IMR-90 (cell line): ENCODE measurements around the gene SGK1. TPM values are rescaled to one million over a fixed set of nuclear protein-coding genes. Genes with fewer than 3 reads are reported as not detected.

Experiments
- ATAC-seq: fragments of 200-7000 bp; cut with Tn5 transposase; 2 replicates; pipeline ENCODE4 v1.9.1; 2020; ENCODE audit warnings: low read depth, mild to moderate bottlenecking, moderate library complexity
- BruUV-seq: library from RNA; stranded (reverse); fragments of 400-500 nt; replicated peaks from 2 replicates; lab custom pipeline; 2021; lab: Mats Ljungman, UMichigan
- CTCF ChIA-PET: fragments of 300-600 bp; formaldehyde crosslinking; extraction: SDS; loops from one replicate; lab custom pipeline; 2021; ENCODE audit warnings: antibody characterized with exemption; lab: Yijun Ruan, JAX
- POLR2A ChIA-PET: fragments of 300-600 bp; sonication (Branson Sonifier 250); formaldehyde crosslinking; loops from one replicate; lab custom pipeline; 2022; ENCODE audit warnings: antibody characterized with exemption; ENCODE audit not compliant: unreplicated experiment; lab: Charles Lee
- DNase-seq: peaks from one replicate; pipeline ENCODE4 v3.0.0; 2013
- H2AFZ ChIP-seq: replicated peaks from 2 replicates; pipeline ENCODE3; 2013; ENCODE audit warnings: low read length, mild to moderate bottlenecking; ENCODE audit not compliant: poor library complexity
- H2AK5ac ChIP-seq: 2 replicates; pipeline ENCODE4 v1.6.1; 2013; ENCODE audit warnings: low read depth, low read length, inconsistent platforms
- H2AK9ac ChIP-seq: replicated peaks from 2 replicates; pipeline ENCODE3; 2013; ENCODE audit warnings: mild to moderate bottlenecking, low read depth, low read length, moderate library complexity; ENCODE audit not compliant: poor library complexity
- H2BK120ac ChIP-seq: 2 replicates; pipeline ENCODE4 v1.6.1; 2013; ENCODE audit warnings: low read depth, low read length, inconsistent platforms
- H2BK15ac ChIP-seq: 3 replicates; pipeline ENCODE4 v1.6.1; 2013; ENCODE audit warnings: low read depth, low read length, inconsistent platforms
- H2BK20ac ChIP-seq: 2 replicates; pipeline ENCODE4 v1.6.1; 2013; ENCODE audit warnings: low read depth, mild to moderate bottlenecking, inconsistent platforms, low read length, moderate library complexity
- H2BK5ac ChIP-seq: 2 replicates; pipeline ENCODE4 v1.6.1; 2013; ENCODE audit warnings: mild to moderate bottlenecking, low read depth, low read length, inconsistent platforms; ENCODE audit not compliant: poor library complexity, severe bottlenecking
- H3K14ac ChIP-seq: replicated peaks from 2 replicates; pipeline ENCODE4 v1.6.1; 2013; ENCODE audit warnings: low read depth, low read length, inconsistent platforms
- H3K18ac ChIP-seq: 2 replicates; pipeline ENCODE4 v1.6.1; 2013; ENCODE audit warnings: low read depth, low read length, control low read depth
- H3K23ac ChIP-seq: 2 replicates; pipeline ENCODE4 v1.6.1; 2013; ENCODE audit warnings: low read depth, low read length, inconsistent platforms
- H3K27ac ChIP-seq: 2 replicates; pipeline ENCODE4 v1.5.1; 2013; ENCODE audit warnings: mild to moderate bottlenecking, control low read depth, low read length; ENCODE audit not compliant: insufficient read depth
- H3K27me3 ChIP-seq: 2 replicates; pipeline ENCODE4 v1.6.1; 2013; ENCODE audit warnings: low read length; ENCODE audit not compliant: control insufficient read depth, insufficient read depth
- H3K36me3 ChIP-seq: 2 replicates; pipeline ENCODE4 v1.6.1; 2013; ENCODE audit warnings: low read length, mixed read lengths; ENCODE audit not compliant: control insufficient read depth, insufficient read depth
- H3K4ac ChIP-seq: 2 replicates; pipeline ENCODE4 v1.6.1; 2013; ENCODE audit warnings: low read depth, low read length, inconsistent platforms
- H3K4me1 ChIP-seq: 2 replicates; pipeline ENCODE4 v1.6.1; 2013; ENCODE audit warnings: low read length, mixed read lengths; ENCODE audit not compliant: control insufficient read depth, insufficient read depth
- H3K4me2 ChIP-seq: 2 replicates; pipeline ENCODE4 v1.6.1; 2013; ENCODE audit warnings: low read depth, mild to moderate bottlenecking, control low read depth, low read length, moderate library complexity
- H3K4me3 ChIP-seq: 2 replicates; pipeline ENCODE4 v1.5.1; 2013; ENCODE audit warnings: low read depth, mild to moderate bottlenecking, control low read depth, low read length, moderate library complexity; ENCODE audit not compliant: insufficient read depth
- H3K56ac ChIP-seq: 2 replicates; pipeline ENCODE4 v1.6.1; 2013; ENCODE audit warnings: low read length, inconsistent platforms; ENCODE audit not compliant: insufficient read depth; ENCODE audit errors: extremely low read depth
- H3K79me1 ChIP-seq, 2 experiments: 2 replicates each; pipeline ENCODE4 v1.6.1; 2013; ENCODE audit warnings: low read length in 2 of 2, inconsistent platforms in 1 of 2, low read depth in 1 of 2
- H3K9ac ChIP-seq: 2 replicates; pipeline ENCODE4 v1.6.1; 2013; ENCODE audit warnings: low read depth, low read length, control low read depth
- H3K9me1 ChIP-seq: 2 replicates; pipeline ENCODE4 v1.6.1; 2013; ENCODE audit warnings: low read length, inconsistent platforms; ENCODE audit not compliant: insufficient read depth
- H3K9me3 ChIP-seq: 2 replicates; pipeline ENCODE4 v1.6.1; 2013; ENCODE audit warnings: low read length; ENCODE audit not compliant: control insufficient read depth, insufficient read depth
- H4K20me1 ChIP-seq: 2 replicates; pipeline ENCODE4 v1.6.1; 2013; ENCODE audit warnings: low read length, inconsistent platforms; ENCODE audit not compliant: insufficient read depth
- H4K5ac ChIP-seq: 2 replicates; pipeline ENCODE4 v1.6.1; 2013; ENCODE audit warnings: mild to moderate bottlenecking, low read depth, low read length, control low read depth
- H4K8ac ChIP-seq, 2 experiments: 2 replicates each; pipeline ENCODE4 v1.6.1; 2013; ENCODE audit warnings: low read depth in 2 of 2, low read length in 2 of 2, control low read depth in 1 of 2, inconsistent platforms in 1 of 2
- H4K91ac ChIP-seq: 2 replicates; pipeline ENCODE4 v1.6.1; 2013; ENCODE audit warnings: low read depth, low read length, inconsistent platforms; ENCODE audit not compliant: insufficient read depth
- BHLHE40 ChIP-seq: fragments of 150-350 bp; IDR thresholded peaks from 2 replicates; pipeline ENCODE4 v1.6.1; 2016; ENCODE audit warnings: mild to moderate bottlenecking, low read depth, low read length
- CEBPB ChIP-seq: IDR thresholded peaks from 2 replicates; pipeline ENCODE4 v1.6.1; 2012; ENCODE audit warnings: low read depth, low read length, improper control_type of control experiment
- CHD1 ChIP-seq: IDR thresholded peaks from 2 replicates; pipeline ENCODE4 v1.6.1; 2012; ENCODE audit warnings: low read depth, low read length, improper control_type of control experiment
- CTCF ChIP-seq: conservative IDR thresholded peaks from 2 replicates; pipeline ENCODE4 v1.5.1; 2012; ENCODE audit warnings: mild to moderate bottlenecking, low read depth, low read length, improper control_type of control experiment
- FOS ChIP-seq: fragments of 150-350 bp; IDR thresholded peaks from 2 replicates; pipeline ENCODE4 v1.6.1; 2016; ENCODE audit warnings: low read depth, low read length
- MAFK ChIP-seq: IDR thresholded peaks from 2 replicates; pipeline ENCODE4 v1.6.1; 2012; ENCODE audit warnings: low read depth, low read length, improper control_type of control experiment
- MAZ ChIP-seq: IDR thresholded peaks from 2 replicates; pipeline ENCODE4 v1.6.1; 2012; ENCODE audit warnings: low read depth, mild to moderate bottlenecking, low read length, improper control_type of control experiment, moderate library complexity, borderline replicate concordance
- MXI1 ChIP-seq: IDR thresholded peaks from 2 replicates; pipeline ENCODE4 v1.6.1; 2012; ENCODE audit warnings: low read depth, mild to moderate bottlenecking, low read length, moderate library complexity, borderline replicate concordance
- NFE2L2 ChIP-seq: fragments of 150-350 bp; IDR thresholded peaks from 2 replicates; pipeline ENCODE4 v1.6.1; 2016; ENCODE audit warnings: low read depth, mild to moderate bottlenecking, low read length
- POLR2A ChIP-seq: IDR thresholded peaks from 2 replicates; pipeline ENCODE4 v1.6.1; 2012; ENCODE audit warnings: mild to moderate bottlenecking, low read depth, low read length
- RAD21 ChIP-seq: IDR thresholded peaks from 2 replicates; pipeline ENCODE4 v1.6.1; 2012; ENCODE audit warnings: low read length, improper control_type of control experiment
- RCOR1 ChIP-seq: IDR thresholded peaks from 2 replicates; pipeline ENCODE4 v1.6.1; 2012; ENCODE audit warnings: mild to moderate bottlenecking, low read length, improper control_type of control experiment; ENCODE audit not compliant: insufficient replicate concordance
- RFX5 ChIP-seq: IDR thresholded peaks from 2 replicates; pipeline ENCODE4 v1.8.0; 2012; ENCODE audit warnings: low read depth, mild to moderate bottlenecking, low read length, moderate library complexity
- SMC3 ChIP-seq: fragments of 150-350 bp; IDR thresholded peaks from 2 replicates; pipeline ENCODE4 v1.6.1; 2016; ENCODE audit warnings: low read depth, mild to moderate bottlenecking, antibody characterized with exemption, low read length, moderate library complexity
- WGBS, 2 experiments: methylation state at CpG; one replicate each; pipeline versions ENCODE4 v1.1.5 to v1.1.7; 2013; ENCODE audit warnings: missing lambda C conversion rate in 2 of 2; ENCODE audit not compliant: insufficient read length in 1 of 2; ENCODE audit errors: extremely low coverage in 2 of 2; 5-methylcytosine and 5-hydroxymethylcytosine counted together
- dilution Hi-C: fragments of 300-500 bp; cut with HindIII; formaldehyde crosslinking; loops from one replicate; pipeline ENCODE4 v1.14.3; 2018; ENCODE audit warnings: low sequenced_read_pairs; ENCODE audit not compliant: unreplicated experiment
- in situ Hi-C: fragments of 300-500 bp; cut with MboI; formaldehyde crosslinking; loops from 3 replicates; pipeline ENCODE4 v1.14.3; 2019; ENCODE audit warnings: low sequenced_read_pairs, inconsistent platforms, mixed read lengths
- intact Hi-C: fragments of 100-400 bp; cut with micrococcal nuclease; formaldehyde crosslinking; loops from 2 replicates; pipeline ENCODE4 v1.10.0; 2022
- polyA plus RNA-seq, 3 experiments: library from polyadenylated mRNA; depleted of rRNA; stranded (reverse); fragments of >200 nt; gene quantifications; 2 replicates each; pipeline ENCODE4 v1.2.3, GENCODE V29; 2012; ENCODE audit warnings: low replicate concordance in 1 of 3
- total RNA-seq: library from RNA; depleted of rRNA; stranded (reverse); fragments of >200 nt; gene quantifications from 2 replicates; pipeline ENCODE4 v1.2.3, GENCODE V29; 2012
- TF ChIP-seq, protein P1 (sequence below): fragments of 150-350 bp; IDR thresholded peaks from 2 replicates; pipeline ENCODE4 v1.6.1; 2016; ENCODE audit warnings: low read depth, mild to moderate bottlenecking, low read length, moderate library complexity, borderline replicate concordance
- TF ChIP-seq, protein P2 (sequence below): fragments of 150-350 bp; IDR thresholded peaks from 2 replicates; pipeline ENCODE4 v1.6.1; 2017; ENCODE audit warnings: mild to moderate bottlenecking, antibody characterized with exemption, low read length, low read depth

SGK1 gene
- total and polyA plus RNA-seq, 2 of the 4 experiments (the other 2 are of a cell fraction), result 121 to 255 TPM

- no CpG with 5 or more reads among the region's 2 CpGs for WGBS, 2 experiments
- CTCF ChIA-PET, result no interaction called here
These were observed 4.3 kb upstream of the SGK1 start for GRCh38 chr6:134322216-134322615.

More at GRCh38 chr6:134322216-134322615, 4.3 kb upstream of the SGK1 start:
- H3K23ac ChIP-seq, result no peak overlapping the region
- no peak overlapping the region for H3K14ac ChIP-seq
- H2BK5ac ChIP-seq, result no peak overlapping the region
- BruUV-seq, result no TSS peak
- H2AK9ac ChIP-seq, result no peak overlapping the region
- H3K4me2 ChIP-seq, result no peak overlapping the region
- no peak for ATAC-seq
- no peak overlapping the region for H3K27ac ChIP-seq
- no peak for DNase-seq
- H3K9ac ChIP-seq, result no peak overlapping the region
- peaks cover 5% of the 10 kb centered on the region for H3K9me3 ChIP-seq
- no peaks in the 10 kb centered on the region for H3K4me1 ChIP-seq
- no peaks in the 10 kb centered on the region for H3K27me3 ChIP-seq
- no peaks in the 10 kb centered on the region for H3K36me3 ChIP-seq
- H2AK5ac ChIP-seq, result no peak overlapping the region
- no peak overlapping the region for H4K5ac ChIP-seq
- TF ChIP-seq, protein P1, sequence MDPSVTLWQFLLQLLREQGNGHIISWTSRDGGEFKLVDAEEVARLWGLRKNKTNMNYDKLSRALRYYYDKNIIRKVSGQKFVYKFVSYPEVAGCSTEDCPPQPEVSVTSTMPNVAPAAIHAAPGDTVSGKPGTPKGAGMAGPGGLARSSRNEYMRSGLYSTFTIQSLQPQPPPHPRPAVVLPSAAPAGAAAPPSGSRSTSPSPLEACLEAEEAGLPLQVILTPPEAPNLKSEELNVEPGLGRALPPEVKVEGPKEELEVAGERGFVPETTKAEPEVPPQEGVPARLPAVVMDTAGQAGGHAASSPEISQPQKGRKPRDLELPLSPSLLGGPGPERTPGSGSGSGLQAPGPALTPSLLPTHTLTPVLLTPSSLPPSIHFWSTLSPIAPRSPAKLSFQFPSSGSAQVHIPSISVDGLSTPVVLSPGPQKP, result no peak
- no peak for TF ChIP-seq RAD21
- TF ChIP-seq MAZ, result no peak
- TF ChIP-seq CEBPB, result no peak
- TF ChIP-seq BHLHE40, result no peak
- no peak for TF ChIP-seq POLR2A
- TF ChIP-seq RCOR1, result no peak
- TF ChIP-seq, protein P2, sequence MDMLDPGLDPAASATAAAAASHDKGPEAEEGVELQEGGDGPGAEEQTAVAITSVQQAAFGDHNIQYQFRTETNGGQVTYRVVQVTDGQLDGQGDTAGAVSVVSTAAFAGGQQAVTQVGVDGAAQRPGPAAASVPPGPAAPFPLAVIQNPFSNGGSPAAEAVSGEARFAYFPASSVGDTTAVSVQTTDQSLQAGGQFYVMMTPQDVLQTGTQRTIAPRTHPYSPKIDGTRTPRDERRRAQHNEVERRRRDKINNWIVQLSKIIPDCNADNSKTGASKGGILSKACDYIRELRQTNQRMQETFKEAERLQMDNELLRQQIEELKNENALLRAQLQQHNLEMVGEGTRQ, result no peak
- TF ChIP-seq CHD1, result no peak
- TF ChIP-seq MAFK, result no peak
- no peak for TF ChIP-seq FOS
- no peak for TF ChIP-seq MXI1
- no peak for TF ChIP-seq SMC3
- no peak for TF ChIP-seq RFX5
- TF ChIP-seq CTCF, result no peak
- no peak for TF ChIP-seq NFE2L2
- no peak overlapping the region for H2BK120ac ChIP-seq
- H4K20me1 ChIP-seq, result no peaks in the 10 kb centered on the region
- H3K4ac ChIP-seq, result no peak overlapping the region
- H3K56ac ChIP-seq, result no peak overlapping the region
- dilution Hi-C loops, result no loop called here
- no peak overlapping the region for H4K91ac ChIP-seq
- intact Hi-C loops, result no loop called here
- no peak overlapping the region for H3K18ac ChIP-seq
- H2BK20ac ChIP-seq, result no peak overlapping the region
- H3K4me3 ChIP-seq, result no peak overlapping the region
- no peak overlapping the region for H4K8ac ChIP-seq
- no peak overlapping the region for H2AFZ ChIP-seq
- in situ Hi-C loops, result no loop called here
- H3K9me1 ChIP-seq, result no peaks in the 10 kb centered on the region
- no peak overlapping the region; the same call in 2 of the 3 replicates for H2BK15ac ChIP-seq
- no peaks in the 10 kb centered on the region for H3K79me1 ChIP-seq
- POLR2A ChIA-PET, result no interaction called here
